Measurements from ENCODE around the gene MGP.

- TF ChIP-seq CTCF (IDR thresholded peaks at IDR 0.05; ENCODE audit: control extremely low read depth in 1 of 3, insufficient read depth in 1 of 3, low read depth in 1 of 3, low read length in 3 of 3) (no peak), TAF1 (IDR thresholded peaks at IDR 0.05; ENCODE audit: low read depth, low read length) (no peak), YY1 (IDR thresholded peaks at IDR 0.05; ENCODE audit: low read depth, low read length) (no peak), ZNF274 (IDR thresholded peaks at IDR 0.05; ENCODE audit: borderline replicate concordance, extremely low read depth, low read length) (no peak), POLR2A (IDR thresholded peaks at IDR 0.05; ENCODE audit: control extremely low read depth in 1 of 2, low read depth in 2 of 2, low read length in 2 of 2) (no peak)
Observed at GRCh38 chr12:14833952-14834351, 51.7 kb downstream of the MGP start.

All from H1 (cell line).